ENCODE results near the gene FARP2. TPM values are rescaled to one million over a fixed set of nuclear protein-coding genes. Genes with fewer than 3 reads are reported as not detected.

FARP2 gene
- polyA plus RNA-seq, 1 of the 3 experiments (the other 2 are of a cell fraction): 11.5 TPM

DNA sequence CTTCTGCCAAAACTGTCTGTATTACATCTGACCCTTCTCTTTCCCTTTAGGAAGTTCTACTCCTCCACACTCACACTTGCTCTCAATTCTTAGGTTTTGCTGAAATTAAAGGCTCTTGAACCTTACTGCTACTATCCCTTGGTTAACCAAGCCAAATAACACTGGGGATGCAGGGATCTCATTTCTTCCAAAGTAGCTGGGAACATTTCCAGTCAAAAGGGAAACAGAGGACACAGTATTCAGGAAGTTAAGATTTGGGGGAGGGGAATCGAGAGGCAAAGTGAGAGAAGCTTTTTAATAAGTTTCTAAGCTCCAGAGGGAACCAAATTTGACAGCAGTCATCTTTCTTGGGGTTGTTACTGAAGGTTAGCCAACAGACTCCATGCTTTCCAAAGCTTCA, 34.2 kb upstream of the FARP2 start:
- DNase-seq: no peak
- H3K27me3 ChIP-seq (ENCODE audit: insufficient read depth): no peaks in the 10 kb centered on the region
- CTCF ChIA-PET: interaction anchor here (0.7 kb wide), 1 partner anchor 9 kb away, joined by 3 read pairs; no protein-coding TSS in a partner anchor
- TF ChIP-seq, protein P1, sequence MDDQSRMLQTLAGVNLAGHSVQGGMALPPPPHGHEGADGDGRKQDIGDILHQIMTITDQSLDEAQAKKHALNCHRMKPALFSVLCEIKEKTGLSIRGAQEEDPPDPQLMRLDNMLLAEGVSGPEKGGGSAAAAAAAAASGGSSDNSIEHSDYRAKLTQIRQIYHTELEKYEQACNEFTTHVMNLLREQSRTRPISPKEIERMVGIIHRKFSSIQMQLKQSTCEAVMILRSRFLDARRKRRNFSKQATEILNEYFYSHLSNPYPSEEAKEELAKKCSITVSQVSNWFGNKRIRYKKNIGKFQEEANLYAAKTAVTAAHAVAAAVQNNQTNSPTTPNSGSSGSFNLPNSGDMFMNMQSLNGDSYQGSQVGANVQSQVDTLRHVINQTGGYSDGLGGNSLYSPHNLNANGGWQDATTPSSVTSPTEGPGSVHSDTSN (IDR thresholded peaks at IDR 0.05): no peak
- TF ChIP-seq CHD2 (IDR thresholded peaks at IDR 0.05; ENCODE audit: low read length, partially characterized antibody) (no peak), FOXJ3 (CRISPR knock-in tag; IDR thresholded peaks at IDR 0.05) (no peak), TAF1 (IDR thresholded peaks at IDR 0.05; ENCODE audit: borderline replicate concordance, low read depth, low read length) (no peak), POLR2AphosphoS5 (IDR thresholded peaks at IDR 0.05; ENCODE audit: low read depth, low read length) (no peak), FOXM1 (IDR thresholded peaks at IDR 0.05; ENCODE audit: low read depth) (no peak), NRF1 (IDR thresholded peaks at IDR 0.05; ENCODE audit: low read depth, low read length) (no peak), SMC3 (IDR thresholded peaks at IDR 0.05; ENCODE audit: low read depth, low read length) (no peak), RXRA (IDR thresholded peaks at IDR 0.05; ENCODE audit: borderline replicate concordance, low read depth) (no peak), RAD21 (IDR thresholded peaks at IDR 0.05; ENCODE audit: low read length) (no peak), RCOR1 (IDR thresholded peaks at IDR 0.05; ENCODE audit: low read length) (no peak), GATA2 (CRISPR knock-in tag; IDR thresholded peaks at IDR 0.05) (no peak), YY1 (IDR thresholded peaks at IDR 0.05; ENCODE audit: low read depth) (no peak), ELF1 (IDR thresholded peaks at IDR 0.05) (no peak), NFIC (IDR thresholded peaks at IDR 0.05; ENCODE audit: borderline replicate concordance) (no peak), JUND (IDR thresholded peaks at IDR 0.05) (no peak)
- TF ChIP-seq, protein P2, sequence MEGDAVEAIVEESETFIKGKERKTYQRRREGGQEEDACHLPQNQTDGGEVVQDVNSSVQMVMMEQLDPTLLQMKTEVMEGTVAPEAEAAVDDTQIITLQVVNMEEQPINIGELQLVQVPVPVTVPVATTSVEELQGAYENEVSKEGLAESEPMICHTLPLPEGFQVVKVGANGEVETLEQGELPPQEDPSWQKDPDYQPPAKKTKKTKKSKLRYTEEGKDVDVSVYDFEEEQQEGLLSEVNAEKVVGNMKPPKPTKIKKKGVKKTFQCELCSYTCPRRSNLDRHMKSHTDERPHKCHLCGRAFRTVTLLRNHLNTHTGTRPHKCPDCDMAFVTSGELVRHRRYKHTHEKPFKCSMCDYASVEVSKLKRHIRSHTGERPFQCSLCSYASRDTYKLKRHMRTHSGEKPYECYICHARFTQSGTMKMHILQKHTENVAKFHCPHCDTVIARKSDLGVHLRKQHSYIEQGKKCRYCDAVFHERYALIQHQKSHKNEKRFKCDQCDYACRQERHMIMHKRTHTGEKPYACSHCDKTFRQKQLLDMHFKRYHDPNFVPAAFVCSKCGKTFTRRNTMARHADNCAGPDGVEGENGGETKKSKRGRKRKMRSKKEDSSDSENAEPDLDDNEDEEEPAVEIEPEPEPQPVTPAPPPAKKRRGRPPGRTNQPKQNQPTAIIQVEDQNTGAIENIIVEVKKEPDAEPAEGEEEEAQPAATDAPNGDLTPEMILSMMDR (IDR thresholded peaks at IDR 0.05): no peak
- TF ChIP-seq, protein P3, sequence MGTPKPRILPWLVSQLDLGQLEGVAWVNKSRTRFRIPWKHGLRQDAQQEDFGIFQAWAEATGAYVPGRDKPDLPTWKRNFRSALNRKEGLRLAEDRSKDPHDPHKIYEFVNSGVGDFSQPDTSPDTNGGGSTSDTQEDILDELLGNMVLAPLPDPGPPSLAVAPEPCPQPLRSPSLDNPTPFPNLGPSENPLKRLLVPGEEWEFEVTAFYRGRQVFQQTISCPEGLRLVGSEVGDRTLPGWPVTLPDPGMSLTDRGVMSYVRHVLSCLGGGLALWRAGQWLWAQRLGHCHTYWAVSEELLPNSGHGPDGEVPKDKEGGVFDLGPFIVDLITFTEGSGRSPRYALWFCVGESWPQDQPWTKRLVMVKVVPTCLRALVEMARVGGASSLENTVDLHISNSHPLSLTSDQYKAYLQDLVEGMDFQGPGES (IDR thresholded peaks at IDR 0.05; ENCODE audit: low read depth, low read length): no peak
- TF ChIP-seq, protein P4, sequence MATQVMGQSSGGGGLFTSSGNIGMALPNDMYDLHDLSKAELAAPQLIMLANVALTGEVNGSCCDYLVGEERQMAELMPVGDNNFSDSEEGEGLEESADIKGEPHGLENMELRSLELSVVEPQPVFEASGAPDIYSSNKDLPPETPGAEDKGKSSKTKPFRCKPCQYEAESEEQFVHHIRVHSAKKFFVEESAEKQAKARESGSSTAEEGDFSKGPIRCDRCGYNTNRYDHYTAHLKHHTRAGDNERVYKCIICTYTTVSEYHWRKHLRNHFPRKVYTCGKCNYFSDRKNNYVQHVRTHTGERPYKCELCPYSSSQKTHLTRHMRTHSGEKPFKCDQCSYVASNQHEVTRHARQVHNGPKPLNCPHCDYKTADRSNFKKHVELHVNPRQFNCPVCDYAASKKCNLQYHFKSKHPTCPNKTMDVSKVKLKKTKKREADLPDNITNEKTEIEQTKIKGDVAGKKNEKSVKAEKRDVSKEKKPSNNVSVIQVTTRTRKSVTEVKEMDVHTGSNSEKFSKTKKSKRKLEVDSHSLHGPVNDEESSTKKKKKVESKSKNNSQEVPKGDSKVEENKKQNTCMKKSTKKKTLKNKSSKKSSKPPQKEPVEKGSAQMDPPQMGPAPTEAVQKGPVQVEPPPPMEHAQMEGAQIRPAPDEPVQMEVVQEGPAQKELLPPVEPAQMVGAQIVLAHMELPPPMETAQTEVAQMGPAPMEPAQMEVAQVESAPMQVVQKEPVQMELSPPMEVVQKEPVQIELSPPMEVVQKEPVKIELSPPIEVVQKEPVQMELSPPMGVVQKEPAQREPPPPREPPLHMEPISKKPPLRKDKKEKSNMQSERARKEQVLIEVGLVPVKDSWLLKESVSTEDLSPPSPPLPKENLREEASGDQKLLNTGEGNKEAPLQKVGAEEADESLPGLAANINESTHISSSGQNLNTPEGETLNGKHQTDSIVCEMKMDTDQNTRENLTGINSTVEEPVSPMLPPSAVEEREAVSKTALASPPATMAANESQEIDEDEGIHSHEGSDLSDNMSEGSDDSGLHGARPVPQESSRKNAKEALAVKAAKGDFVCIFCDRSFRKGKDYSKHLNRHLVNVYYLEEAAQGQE (IDR thresholded peaks at IDR 0.05; ENCODE audit: low read depth, low read length): no peak
- TF ChIP-seq, protein P5, sequence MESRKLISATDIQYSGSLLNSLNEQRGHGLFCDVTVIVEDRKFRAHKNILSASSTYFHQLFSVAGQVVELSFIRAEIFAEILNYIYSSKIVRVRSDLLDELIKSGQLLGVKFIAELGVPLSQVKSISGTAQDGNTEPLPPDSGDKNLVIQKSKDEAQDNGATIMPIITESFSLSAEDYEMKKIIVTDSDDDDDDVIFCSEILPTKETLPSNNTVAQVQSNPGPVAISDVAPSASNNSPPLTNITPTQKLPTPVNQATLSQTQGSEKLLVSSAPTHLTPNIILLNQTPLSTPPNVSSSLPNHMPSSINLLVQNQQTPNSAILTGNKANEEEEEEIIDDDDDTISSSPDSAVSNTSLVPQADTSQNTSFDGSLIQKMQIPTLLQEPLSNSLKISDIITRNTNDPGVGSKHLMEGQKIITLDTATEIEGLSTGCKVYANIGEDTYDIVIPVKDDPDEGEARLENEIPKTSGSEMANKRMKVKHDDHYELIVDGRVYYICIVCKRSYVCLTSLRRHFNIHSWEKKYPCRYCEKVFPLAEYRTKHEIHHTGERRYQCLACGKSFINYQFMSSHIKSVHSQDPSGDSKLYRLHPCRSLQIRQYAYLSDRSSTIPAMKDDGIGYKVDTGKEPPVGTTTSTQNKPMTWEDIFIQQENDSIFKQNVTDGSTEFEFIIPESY (IDR thresholded peaks at IDR 0.05; ENCODE audit: borderline replicate concordance, low read depth): no peak
- no peak overlapping the region for H3K4me3 ChIP-seq (ENCODE audit: low read depth in 2 of 2, low read length in 1 of 2)
- peaks cover 40 to 80% of the 10 kb centered on the region in 2 experiments for H3K36me3 ChIP-seq (replicated peaks in 1 of 2; ENCODE audit: control insufficient read depth in 1 of 2, insufficient read depth in 2 of 2, low read length in 1 of 2)
- POLR2A ChIA-PET: no interaction called here
- peaks cover 98% of the 10 kb centered on the region for H3K79me2 ChIP-seq (ENCODE audit: insufficient read depth)
- no peak overlapping the region for H3K9ac ChIP-seq
- 100% methylated on average over 1 of the region's 1 CpG for WGBS (ENCODE audit: low lambda C conversion rate)
- H2AFZ ChIP-seq (ENCODE audit: low read depth): no peak overlapping the region
- H3K9me2 ChIP-seq: no peaks in the 10 kb centered on the region
- H3K4me2 ChIP-seq: no peak overlapping the region
- peaks cover 17 to 30% of the 10 kb centered on the region in 2 experiments; a peak in 3 of 4 replicates for H3K4me1 ChIP-seq (ENCODE audit: control insufficient read depth in 1 of 2, insufficient read depth in 2 of 2, low read depth in 1 of 2, low read length in 1 of 2)
- peaks cover under 1% of the 10 kb centered on the region for H3F3A ChIP-seq (replicated peaks; ENCODE audit: insufficient read depth)
- H3K9me3 ChIP-seq: no peaks in the 10 kb centered on the region
- H3K27ac ChIP-seq (ENCODE audit: low read depth in 2 of 2, low read length in 1 of 2): no peak overlapping the region
- peaks cover 95% of the 10 kb centered on the region for H4K20me1 ChIP-seq (ENCODE audit: insufficient read depth)
